HG02763 (cell line): Measurements from ENCODE around the gene DDX56.

Source experiments
- ATAC-seq: cut with Tn5 transposase; IDR thresholded peaks from one replicate; pipeline ENCODE4 v1.9.1; 2021; ENCODE audit warnings: mild to moderate bottlenecking, moderate library complexity; ENCODE audit not compliant: unreplicated experiment

The DDX56 gene

GRCh38 chr7:44573464-44574286, at the start of gene DDX56:
Gene DDX56, minus strand, starts transcription at chr7:44573908. Its CDS starts 13 bp downstream, at chr7:44573895.
- ATAC-seq: peak; percentile 96

DNA sequence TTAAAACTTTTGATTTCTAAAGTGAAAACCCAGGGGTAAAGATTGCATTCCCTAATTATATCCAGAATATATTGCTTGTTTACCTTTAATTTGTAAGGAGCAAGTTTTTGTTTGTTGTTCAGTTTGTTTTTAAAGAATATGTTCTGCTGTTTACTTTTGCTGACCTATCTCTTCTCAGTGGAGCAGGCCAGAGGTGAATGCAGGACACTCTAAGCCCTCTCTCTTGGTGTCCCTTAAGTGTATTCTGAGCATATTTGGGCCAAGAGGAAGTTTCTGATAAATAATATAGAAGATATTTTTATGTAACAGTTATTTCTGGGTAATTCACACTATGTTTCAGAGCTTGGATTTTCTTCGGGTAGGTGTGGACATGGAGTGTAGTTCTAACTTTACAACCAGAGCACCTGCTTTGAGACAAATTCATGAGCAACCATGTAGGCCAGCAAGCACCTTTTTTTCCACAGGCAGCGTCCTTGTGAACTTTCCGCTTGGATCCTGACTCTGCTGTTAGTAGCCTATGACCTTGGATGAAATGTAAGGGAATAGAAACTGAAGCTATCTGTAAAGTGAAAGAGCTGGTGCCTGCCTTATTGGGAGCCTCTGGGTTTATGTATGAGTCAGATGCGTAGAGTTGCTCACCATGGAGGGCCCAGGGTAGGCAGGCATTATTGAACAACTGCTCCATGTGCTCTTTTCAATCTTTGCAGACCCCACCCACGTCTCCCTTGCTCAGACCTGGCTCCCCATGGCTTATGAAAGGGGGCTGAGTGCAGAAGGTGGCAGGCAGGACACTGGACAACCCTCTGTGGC, 48.8 kb upstream of the DDX56 start:
- ATAC-seq: peak; percentile 65

- ATAC-seq: no peak
Measured at GRCh38 chr7:44621750-44622103, 48.0 kb upstream of the DDX56 start.

GRCh38 chr7:44621034-44621749, 47.5 kb upstream of the DDX56 start:
- ATAC-seq: no peak

GRCh38 chr7:44618753-44619152, 45.0 kb upstream of the DDX56 start:
- ATAC-seq: no peak

DNA sequence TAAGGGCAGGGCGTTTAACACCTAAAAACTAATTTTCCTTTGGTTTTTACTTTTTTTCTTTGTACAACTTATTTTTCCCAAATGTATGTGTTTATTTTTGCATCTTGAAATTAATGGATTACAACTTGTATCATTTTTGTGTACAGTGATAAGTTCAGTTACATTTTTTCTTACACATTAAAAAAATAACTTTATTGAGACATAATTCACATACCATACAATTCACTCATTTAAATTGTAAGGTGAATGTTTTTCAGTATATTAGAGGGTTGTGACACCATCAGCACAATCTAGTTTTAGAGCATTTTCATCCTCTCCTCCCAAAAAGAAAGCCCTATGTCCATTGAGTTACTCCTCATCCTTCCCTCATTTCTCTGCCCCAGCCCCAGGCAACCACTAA, 44.3 kb upstream of the DDX56 start:
- no peak for ATAC-seq

GRCh38 chr7:44617225-44617890, 43.6 kb upstream of the DDX56 start:
- ATAC-seq: no peak

- ATAC-seq: no peak
Measured at GRCh38 chr7:44616545-44616944, 42.8 kb upstream of the DDX56 start.

DNA sequence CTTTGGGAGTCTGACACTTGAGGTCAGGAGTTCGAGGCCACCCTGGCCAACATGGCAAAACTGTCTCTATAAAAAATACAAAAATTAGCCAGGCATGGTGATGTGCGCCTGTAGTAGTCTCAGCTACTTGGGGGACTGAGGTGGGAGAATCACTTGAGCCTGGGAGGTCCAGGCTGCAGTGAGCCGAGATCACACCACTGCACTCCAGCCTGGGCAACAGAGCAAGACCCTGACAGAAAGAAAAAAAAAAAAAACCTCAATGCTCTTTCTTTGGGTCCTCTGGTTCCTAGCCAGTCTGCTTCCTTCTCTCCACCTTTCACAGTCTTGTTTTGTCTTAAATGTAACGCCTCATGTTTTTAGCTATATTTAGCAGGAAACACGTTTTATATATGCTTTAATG, 42.1 kb upstream of the DDX56 start:
- ATAC-seq: no peak

DNA sequence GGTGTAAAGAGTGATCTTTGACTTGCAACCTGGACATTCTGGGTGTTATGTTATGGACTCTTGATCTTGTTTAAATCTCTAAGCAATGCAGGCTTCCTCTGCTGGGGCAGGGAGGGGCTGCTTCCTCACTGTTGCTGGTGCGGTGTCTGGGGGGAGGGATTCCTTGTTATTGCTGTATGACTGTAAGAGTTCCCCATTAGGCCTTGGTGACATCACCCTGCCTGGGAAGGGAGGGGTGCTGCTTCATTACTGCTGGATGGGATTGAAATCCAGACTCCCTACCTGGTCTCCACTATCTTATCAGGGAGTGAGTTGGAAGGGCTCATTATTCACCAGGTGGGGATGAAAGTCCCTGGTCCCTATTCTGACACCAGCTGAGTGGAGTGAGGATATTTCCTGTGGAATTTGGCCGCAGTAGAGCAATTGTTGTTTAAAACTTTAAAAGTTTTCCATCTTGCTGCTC, 41.5 kb upstream of the DDX56 start:
- ATAC-seq: no peak

GRCh38 chr7:44609829-44610228, 36.1 kb upstream of the DDX56 start:
- ATAC-seq: no peak

DNA sequence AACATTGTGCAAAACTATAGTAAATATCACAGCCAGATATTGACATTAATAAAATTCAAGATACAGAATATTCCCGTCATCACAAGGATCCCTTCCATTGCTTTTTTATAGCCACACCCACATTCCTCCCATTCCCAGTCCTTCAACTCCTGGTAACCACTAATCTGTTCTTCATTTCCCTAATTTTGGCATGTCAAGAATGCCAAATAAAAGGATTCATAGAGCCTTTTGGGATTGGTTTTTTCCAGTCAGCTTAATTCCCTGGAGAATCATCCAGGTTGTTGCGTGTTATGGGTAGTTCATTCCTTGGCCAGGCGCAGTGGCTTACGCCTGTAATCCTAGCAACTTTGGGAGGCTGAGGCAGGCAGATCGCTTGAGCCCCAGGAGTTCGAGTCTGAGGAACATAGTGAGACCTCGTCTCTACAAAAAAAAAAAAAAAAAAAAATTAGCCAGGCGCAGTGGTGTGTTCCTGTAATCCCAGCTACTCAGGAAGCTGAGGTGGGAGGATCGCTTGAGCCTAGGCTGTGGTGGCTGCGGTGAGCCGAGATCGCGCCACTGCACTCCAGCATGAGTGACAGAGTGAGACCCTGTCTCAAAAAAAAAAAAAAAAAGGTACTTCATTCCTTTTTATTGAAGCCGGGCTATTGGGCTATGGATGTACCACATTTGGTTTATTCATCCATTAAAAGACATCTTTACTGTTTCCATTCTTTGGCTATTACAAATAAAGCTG, 35.4 kb upstream of the DDX56 start:
- no peak for ATAC-seq

DNA sequence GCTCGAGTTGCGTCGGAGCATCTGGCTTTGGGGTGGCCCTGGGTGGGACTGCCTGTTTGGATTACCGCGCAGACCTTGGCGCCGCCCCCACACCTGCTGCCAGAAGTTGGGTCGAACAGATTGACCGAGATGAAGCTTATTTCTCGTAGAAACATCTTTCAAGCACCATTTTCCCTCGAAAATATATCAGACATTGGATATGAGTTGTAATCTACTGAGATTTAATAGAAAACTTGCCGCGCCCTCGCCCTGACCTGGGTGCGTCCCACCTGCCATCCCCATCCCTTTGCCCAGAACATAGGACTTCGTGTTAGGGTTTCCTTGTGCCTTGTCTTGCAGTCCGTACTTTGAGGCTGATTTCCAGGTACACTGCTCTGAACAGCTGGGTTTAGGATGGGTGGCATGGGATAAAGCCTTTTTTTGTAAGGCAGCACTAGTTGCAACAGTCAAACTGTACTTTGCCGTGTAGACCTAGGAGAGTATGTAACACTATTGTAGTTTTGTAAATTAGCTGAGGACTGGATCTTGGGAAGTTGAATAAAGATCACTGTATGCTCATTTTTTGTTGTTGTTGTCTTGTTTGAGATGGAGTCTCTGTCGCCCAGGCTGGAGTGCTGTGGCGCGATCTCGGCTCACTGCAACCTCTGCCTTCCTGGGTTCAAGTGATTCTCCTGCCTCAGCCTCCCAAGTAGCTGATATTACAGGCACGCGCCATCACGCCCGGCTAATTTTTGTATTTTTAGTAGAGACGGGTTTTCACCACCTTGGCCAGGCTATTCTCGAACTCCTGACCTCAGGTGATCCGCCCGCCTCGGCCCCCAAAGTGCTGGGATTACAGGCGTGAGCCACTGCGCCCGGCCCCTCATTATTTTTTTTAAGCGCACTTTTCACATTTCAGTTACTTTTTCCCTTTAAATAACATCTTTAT, 33.7 kb upstream of the DDX56 start:
- no peak for ATAC-seq

DNA sequence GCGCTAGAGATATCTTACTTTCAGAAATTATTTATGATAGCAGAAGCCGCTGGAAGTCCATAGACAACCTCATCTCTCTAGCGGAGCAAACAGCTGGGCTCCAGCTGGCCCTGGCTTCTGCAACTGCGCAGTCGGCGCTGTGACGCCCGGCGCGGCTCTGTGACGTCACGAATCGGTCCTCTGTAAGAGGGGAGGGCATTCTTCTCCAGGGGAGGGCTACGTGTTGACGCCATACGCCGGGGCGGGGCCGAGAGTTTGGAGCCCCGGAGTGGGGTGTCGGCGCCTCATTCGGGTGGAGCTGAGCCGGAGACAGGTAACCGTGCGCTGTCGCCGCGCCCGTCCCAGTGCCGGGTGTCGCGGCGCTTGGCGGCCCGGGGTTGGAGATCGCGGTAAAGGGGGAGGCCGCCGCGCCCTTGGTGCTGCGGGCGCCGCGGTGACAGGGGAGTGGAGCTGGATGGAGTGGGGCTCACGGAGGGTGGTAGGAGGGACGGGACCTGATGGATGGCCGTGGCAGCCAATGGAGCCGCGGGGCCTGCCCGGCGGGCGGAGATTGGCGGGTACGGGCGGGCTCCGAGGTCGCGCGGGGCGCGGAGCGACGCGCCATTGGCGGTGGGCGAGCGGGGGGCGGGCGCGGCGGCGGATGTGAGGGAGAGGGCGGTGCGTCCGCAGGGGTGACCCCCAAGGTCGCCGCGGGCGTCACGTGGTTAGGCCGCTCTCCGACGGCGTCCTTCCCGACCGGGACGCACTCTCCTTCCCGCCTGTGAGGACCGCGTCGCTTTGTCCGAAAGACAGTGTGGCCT, 32.8 kb upstream of the DDX56 start, which contains the start of gene OGDH:
Gene OGDH, plus strand, starts transcription at position 287 of the 800 bp plus-strand sequence. CDS start 17,717 bp downstream, outside the sequence.
- peak; percentile 90 for ATAC-seq

- no peak for ATAC-seq
Measured at GRCh38 chr7:44604941-44605340, 31.2 kb upstream of the DDX56 start.

GRCh38 chr7:44603193-44603592, 29.5 kb upstream of the DDX56 start:
- ATAC-seq: no peak

- no peak for ATAC-seq
Measured at GRCh38 chr7:44602576-44602910, 28.8 kb upstream of the DDX56 start.

DNA sequence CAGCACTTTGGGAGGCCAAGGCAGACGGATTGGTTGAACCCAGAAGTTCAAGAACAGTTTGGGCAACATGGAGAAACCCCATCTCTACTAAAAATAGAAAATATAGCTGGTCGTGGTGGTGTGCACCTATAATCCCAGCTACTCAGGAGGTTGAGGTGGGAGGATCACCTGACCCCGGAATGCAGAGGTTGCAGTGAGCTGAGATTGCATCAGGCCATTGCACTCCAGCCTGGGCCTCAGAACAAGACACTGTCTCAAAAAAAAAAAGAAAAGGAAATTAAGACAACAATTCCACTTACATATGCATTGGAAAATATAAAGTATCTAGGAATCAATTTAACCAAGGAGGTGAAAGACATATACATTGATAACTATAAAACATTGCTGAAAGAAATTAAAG, 25.5 kb upstream of the DDX56 start:
- ATAC-seq: no peak
